Kidney epithelial cell (primary cell): ENCODE results near the gene DONSON. TPM values are rescaled to one million over a fixed set of nuclear protein-coding genes. Genes with fewer than 3 reads are reported as not detected.

Experiments
- DNase-seq: peaks from one replicate; pipeline ENCODE4 v3.0.0-alpha.2; 2010; ENCODE audit warnings: low read depth
- H3K27me3 ChIP-seq: 2 replicates; pipeline ENCODE4 v1.6.0; 2011; ENCODE audit warnings: low read length; ENCODE audit not compliant: control insufficient read depth, insufficient read depth
- H3K36me3 ChIP-seq: 2 replicates; pipeline ENCODE4 v1.5.1; 2011; ENCODE audit warnings: low read length; ENCODE audit not compliant: control insufficient read depth, insufficient read depth
- H3K4me3 ChIP-seq: 2 replicates; pipeline ENCODE4 v1.5.1; 2011; ENCODE audit warnings: low read depth, mild to moderate bottlenecking, control low read depth, low read length
- total RNA-seq: library from RNA; depleted of rRNA; stranded (reverse); fragments of >200 nt; gene quantifications from 2 replicates; pipeline ENCODE4 v1.2.3, GENCODE V29; 2015
- TF ChIP-seq, protein P1 (sequence below): IDR thresholded peaks from 2 replicates; pipeline ENCODE4 v1.5.1; 2011; ENCODE audit warnings: mild to moderate bottlenecking, moderate library complexity, low read length, control low read depth, inconsistent platforms; ENCODE audit not compliant: insufficient read depth, poor library complexity, severe bottlenecking

Gene DONSON
- total RNA-seq, 1 donor from 2014 or later = 6.8 TPM

DNA sequence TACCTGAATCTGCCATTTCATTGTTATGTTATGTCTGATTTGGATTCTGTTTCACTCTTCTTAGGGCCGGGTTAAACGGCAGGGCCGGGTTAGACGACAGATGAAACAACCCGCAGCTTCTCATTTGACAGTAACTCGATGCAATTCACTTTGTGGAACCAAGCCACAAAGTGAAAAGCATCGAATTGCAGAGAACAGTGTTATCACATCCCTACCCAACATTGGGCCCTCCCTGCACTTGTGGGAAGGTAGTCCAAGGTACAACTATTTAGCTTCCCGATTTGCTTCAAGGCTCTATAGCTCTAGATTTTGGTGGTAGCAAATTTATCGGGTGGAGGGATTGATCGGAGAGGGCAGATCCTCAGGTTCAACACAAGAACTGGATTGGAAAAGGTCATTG, 28.7 kb downstream of the DONSON start:
- H3K27me3 ChIP-seq = no peaks in the 10 kb centered on the region
- peaks cover 1% of the 10 kb centered on the region for H3K36me3 ChIP-seq
- H3K4me3 ChIP-seq = no peak overlapping the region
- TF ChIP-seq, protein P1, sequence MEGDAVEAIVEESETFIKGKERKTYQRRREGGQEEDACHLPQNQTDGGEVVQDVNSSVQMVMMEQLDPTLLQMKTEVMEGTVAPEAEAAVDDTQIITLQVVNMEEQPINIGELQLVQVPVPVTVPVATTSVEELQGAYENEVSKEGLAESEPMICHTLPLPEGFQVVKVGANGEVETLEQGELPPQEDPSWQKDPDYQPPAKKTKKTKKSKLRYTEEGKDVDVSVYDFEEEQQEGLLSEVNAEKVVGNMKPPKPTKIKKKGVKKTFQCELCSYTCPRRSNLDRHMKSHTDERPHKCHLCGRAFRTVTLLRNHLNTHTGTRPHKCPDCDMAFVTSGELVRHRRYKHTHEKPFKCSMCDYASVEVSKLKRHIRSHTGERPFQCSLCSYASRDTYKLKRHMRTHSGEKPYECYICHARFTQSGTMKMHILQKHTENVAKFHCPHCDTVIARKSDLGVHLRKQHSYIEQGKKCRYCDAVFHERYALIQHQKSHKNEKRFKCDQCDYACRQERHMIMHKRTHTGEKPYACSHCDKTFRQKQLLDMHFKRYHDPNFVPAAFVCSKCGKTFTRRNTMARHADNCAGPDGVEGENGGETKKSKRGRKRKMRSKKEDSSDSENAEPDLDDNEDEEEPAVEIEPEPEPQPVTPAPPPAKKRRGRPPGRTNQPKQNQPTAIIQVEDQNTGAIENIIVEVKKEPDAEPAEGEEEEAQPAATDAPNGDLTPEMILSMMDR = no peak
- no peak for DNase-seq

DNA sequence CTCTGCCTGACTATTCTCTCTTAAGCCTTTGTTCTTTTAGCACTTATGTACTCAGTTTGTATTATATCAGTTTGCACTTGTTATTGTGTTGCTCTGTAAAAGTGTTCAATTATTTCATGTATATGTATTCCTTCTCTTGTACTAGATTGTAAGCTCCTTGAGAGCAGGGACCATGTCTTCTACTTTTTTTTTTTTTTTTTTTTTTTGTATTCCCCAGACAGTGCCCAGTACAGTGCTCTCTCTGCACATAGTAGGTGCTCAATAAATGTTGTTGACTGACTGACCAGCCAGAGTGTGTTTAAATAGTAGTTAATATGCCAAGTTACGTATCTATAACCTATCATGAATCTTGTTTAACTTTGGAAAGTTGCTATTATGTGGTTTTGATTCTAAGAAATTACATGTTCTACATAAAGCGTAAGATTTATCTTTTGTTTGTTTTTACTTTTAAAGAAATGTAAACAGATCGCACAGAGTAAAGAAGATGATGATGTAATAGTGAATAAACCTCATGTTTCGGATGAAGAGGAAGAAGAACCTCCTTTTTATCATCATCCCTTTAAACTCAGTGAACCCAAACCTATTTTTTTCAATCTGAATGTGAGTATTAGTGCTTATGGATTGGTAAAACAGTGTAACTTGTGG, 29.6 kb downstream of the DONSON start:
- Histone ChIP-seq H3K4me3 (no peak overlapping the region), H3K27me3 (no peaks in the 10 kb centered on the region), H3K36me3 (peaks cover 1% of the 10 kb centered on the region)
- DNase-seq = no peak
- TF ChIP-seq, protein P1 = no peak

DNA sequence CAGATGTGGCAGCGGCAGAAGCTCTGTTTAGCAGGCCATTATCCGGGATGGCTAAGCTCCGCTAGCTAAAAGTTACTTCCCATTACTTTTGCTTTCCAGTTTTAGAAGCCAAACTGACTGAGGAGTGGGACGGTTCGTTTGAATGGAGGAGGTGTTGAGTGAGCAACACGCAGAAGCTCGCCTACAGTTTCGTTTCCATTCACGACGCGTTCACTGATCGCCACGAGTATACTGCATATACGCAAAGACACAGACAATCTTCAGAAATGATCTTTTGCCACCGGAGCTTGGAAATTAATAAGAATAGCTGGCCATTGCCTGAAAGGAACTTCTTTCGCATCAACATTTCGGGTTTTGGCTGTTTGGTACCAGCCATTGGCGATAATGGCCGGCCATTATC, 31.0 kb downstream of the DONSON start:
- no peak for DNase-seq
- TF ChIP-seq, protein P1 = no peak
- no peaks in the 10 kb centered on the region for H3K27me3 ChIP-seq
- H3K36me3 ChIP-seq = peaks cover 3% of the 10 kb centered on the region
- H3K4me3 ChIP-seq = no peak overlapping the region

GRCh38 chr21:33554982-33555344, 33.5 kb downstream of the DONSON start:
- H3K27me3 ChIP-seq = no peaks in the 10 kb centered on the region
- peaks cover 10% of the 10 kb centered on the region for H3K36me3 ChIP-seq
- TF ChIP-seq, protein P1 = no peak
- DNase-seq = no peak
- H3K4me3 ChIP-seq = no peak overlapping the region

- Histone ChIP-seq H3K4me3 (no peak overlapping the region), H3K27me3 (no peaks in the 10 kb centered on the region), H3K36me3 (peaks cover 10% of the 10 kb centered on the region)
- DNase-seq = no peak
- TF ChIP-seq, protein P1 = no peak
These were observed 34.1 kb downstream of the DONSON start for GRCh38 chr21:33554236-33554981.
